Panc1 (cell line): ENCODE data around the gene U2AF1L4. TPM values are rescaled to one million over a fixed set of nuclear protein-coding genes. Genes with fewer than 3 reads are reported as not detected.
"Not testable (repeated sequence)": the region's sequence is repeated elsewhere in the genome, so short reads cannot be mapped to it uniquely, and the experiment has no call there.

Experiments
- ATAC-seq: fragments of 200-7000 bp; cut with Tn5 transposase; 2 replicates; pipeline ENCODE4 v1.9.1; 2020; ENCODE audit warnings: mild to moderate bottlenecking, moderate library complexity
- BruUV-seq: library from RNA; stranded (reverse); fragments of 400-500 nt; replicated peaks from 2 replicates; lab custom pipeline; 2021; lab: Mats Ljungman, UMichigan
- CTCF ChIA-PET: fragments of 300-600 bp; sonication (Branson Sonifier 250); formaldehyde crosslinking; loops from one replicate; lab custom pipeline; 2022; ENCODE audit warnings: antibody characterized with exemption; lab: Charles Lee
- POLR2A ChIA-PET: fragments of 300-600 bp; sonication (Branson Sonifier 250); formaldehyde crosslinking; loops from one replicate; lab custom pipeline; 2022; ENCODE audit warnings: antibody characterized with exemption; lab: Charles Lee
- DNase-seq: peaks from one replicate; pipeline ENCODE4 v3.0.0-alpha.2; 2010; ENCODE audit warnings: low read depth, low spot score
- H3K27ac ChIP-seq: 2 replicates; pipeline ENCODE4 v1.5.1; 2011; ENCODE audit warnings: mild to moderate bottlenecking, low read length, inconsistent platforms
- H3K27me3 ChIP-seq: fragments of 200-500 bp; sonication (Bioruptor generic); 2 replicates; pipeline ENCODE4 v1.6.0; 2014; ENCODE audit warnings: low read length, inconsistent platforms; ENCODE audit not compliant: control insufficient read depth, insufficient read depth
- H3K36me3 ChIP-seq: fragments of 200-500 bp; sonication (Bioruptor generic); 2 replicates; pipeline ENCODE4 v1.5.1; 2014; ENCODE audit warnings: inconsistent platforms, mild to moderate bottlenecking, low read length, moderate library complexity; ENCODE audit not compliant: control insufficient read depth, insufficient read depth
- H3K4me1 ChIP-seq: 2 replicates; pipeline ENCODE4 v1.5.1; 2011; ENCODE audit warnings: inconsistent platforms, mild to moderate bottlenecking, low read length, moderate library complexity; ENCODE audit not compliant: control insufficient read depth, insufficient read depth
- H3K4me3 ChIP-seq, 2 experiments: 2 replicates each; pipeline ENCODE4 v1.5.1; 2011 to 2012; ENCODE audit warnings: low read depth in 2 of 2, low read length in 2 of 2, mild to moderate bottlenecking in 2 of 2, inconsistent platforms in 1 of 2, moderate library complexity in 1 of 2
- H3K9me3 ChIP-seq: fragments of 200-500 bp; sonication (Bioruptor generic); 2 replicates; pipeline ENCODE4 v1.5.1; 2014; ENCODE audit warnings: low read depth, mild to moderate bottlenecking, inconsistent platforms, low read length, moderate library complexity; ENCODE audit not compliant: control insufficient read depth, insufficient read depth
- POLR2AphosphoS5 ChIP-seq: IDR thresholded peaks from 2 replicates; pipeline ENCODE4 v1.6.1; 2012; ENCODE audit warnings: mild to moderate bottlenecking, low read depth, low read length, moderate library complexity
- SIN3A ChIP-seq: IDR thresholded peaks from 2 replicates; pipeline ENCODE4 v1.6.1; 2012; ENCODE audit warnings: low read depth, mild to moderate bottlenecking, low read length, moderate library complexity, borderline replicate concordance; ENCODE audit not compliant: insufficient read depth
- TCF7L2 ChIP-seq: IDR thresholded peaks from 2 replicates; pipeline ENCODE4 v1.6.1; 2011; ENCODE audit warnings: mild to moderate bottlenecking, low read depth, low read length, inconsistent platforms
- in situ Hi-C: cut with HindIII; loops from 2 replicates; pipeline ENCODE4 v1.10.0; 2016; ENCODE audit warnings: low sequenced_read_pairs, low pct_unique_long_range_greater_than_20kb
- intact Hi-C: fragments of 100-400 bp; cut with micrococcal nuclease; formaldehyde crosslinking; loops from one replicate; pipeline ENCODE4 v1.10.0; 2022; ENCODE audit not compliant: unreplicated experiment
- total RNA-seq: library from RNA; stranded (reverse); gene quantifications from one replicate; pipeline ENCODE4 v1.2.1, GENCODE V29; 2021; ENCODE audit not compliant: unreplicated experiment
- TF ChIP-seq, protein P1 (sequence below), 2 experiments: IDR thresholded peaks; 2 replicates each; pipeline ENCODE4 v1.6.1; 2011 to 2012; ENCODE audit warnings: low read depth in 2 of 2, control low read depth in 1 of 2, low read length in 1 of 2, mild to moderate bottlenecking in 1 of 2, moderate library complexity in 1 of 2; ENCODE audit not compliant: insufficient read depth in 1 of 2
- TF ChIP-seq, protein P2 (sequence below): fragments of 450-650 bp; IDR thresholded peaks from 2 replicates; pipeline ENCODE4 v1.5.1; 2017; ENCODE audit warnings: mild to moderate bottlenecking

Gene U2AF1L4
- total RNA-seq, 1 experiment from 2014 or later = 29.8 TPM

DNA sequence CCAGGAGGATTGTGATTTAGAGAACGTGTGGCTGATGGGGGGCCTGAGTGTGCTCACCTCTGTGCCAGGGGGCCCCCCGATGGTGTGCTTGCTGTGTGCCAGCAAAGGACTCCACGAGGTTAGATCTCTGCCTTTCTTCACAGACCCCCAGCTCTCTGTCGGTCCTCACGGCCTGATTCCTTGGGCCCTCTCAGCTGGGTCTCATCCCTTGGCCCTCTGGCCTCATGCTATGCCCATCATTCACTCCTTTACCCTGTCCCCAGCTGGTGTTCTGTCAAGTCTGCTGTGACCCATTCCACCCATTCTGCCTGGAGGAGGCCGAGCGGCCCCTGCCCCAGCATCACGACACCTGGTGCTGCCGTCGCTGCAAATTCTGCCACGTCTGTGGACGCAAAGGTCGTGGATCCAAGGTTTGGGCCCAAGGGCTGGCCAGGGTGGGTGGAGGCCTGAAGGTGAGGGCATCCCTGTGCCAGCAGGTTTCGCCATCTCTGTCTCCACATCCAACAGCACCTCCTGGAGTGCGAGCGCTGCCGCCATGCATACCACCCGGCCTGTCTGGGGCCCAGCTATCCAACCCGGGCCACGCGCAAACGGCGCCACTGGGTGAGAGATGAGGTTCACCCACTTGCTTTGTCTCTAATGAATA is 19.9 kb downstream of the U2AF1L4 start:
- POLR2A ChIA-PET = interaction anchor here (0.5 kb wide), 1 partner anchor 787 kb away, joined by 5 read pairs; no protein-coding TSS in a partner anchor
- no peaks in the 10 kb centered on the region for H3K4me1 ChIP-seq
- H3K36me3 ChIP-seq = peaks cover 30% of the 10 kb centered on the region
- DNase-seq = no peak
- CTCF ChIA-PET = no interaction called here
- H3K4me3 ChIP-seq = no peak overlapping the region
- intact Hi-C loops = no loop called here
- in situ Hi-C loops = no loop called here
- H3K27ac ChIP-seq = no peak overlapping the region
- no peaks in the 10 kb centered on the region for H3K9me3 ChIP-seq
- no peaks in the 10 kb centered on the region for H3K27me3 ChIP-seq
- TF ChIP-seq SIN3A (no peak), TCF7L2 (no peak), POLR2AphosphoS5 (no peak)
- TF ChIP-seq, protein P1, sequence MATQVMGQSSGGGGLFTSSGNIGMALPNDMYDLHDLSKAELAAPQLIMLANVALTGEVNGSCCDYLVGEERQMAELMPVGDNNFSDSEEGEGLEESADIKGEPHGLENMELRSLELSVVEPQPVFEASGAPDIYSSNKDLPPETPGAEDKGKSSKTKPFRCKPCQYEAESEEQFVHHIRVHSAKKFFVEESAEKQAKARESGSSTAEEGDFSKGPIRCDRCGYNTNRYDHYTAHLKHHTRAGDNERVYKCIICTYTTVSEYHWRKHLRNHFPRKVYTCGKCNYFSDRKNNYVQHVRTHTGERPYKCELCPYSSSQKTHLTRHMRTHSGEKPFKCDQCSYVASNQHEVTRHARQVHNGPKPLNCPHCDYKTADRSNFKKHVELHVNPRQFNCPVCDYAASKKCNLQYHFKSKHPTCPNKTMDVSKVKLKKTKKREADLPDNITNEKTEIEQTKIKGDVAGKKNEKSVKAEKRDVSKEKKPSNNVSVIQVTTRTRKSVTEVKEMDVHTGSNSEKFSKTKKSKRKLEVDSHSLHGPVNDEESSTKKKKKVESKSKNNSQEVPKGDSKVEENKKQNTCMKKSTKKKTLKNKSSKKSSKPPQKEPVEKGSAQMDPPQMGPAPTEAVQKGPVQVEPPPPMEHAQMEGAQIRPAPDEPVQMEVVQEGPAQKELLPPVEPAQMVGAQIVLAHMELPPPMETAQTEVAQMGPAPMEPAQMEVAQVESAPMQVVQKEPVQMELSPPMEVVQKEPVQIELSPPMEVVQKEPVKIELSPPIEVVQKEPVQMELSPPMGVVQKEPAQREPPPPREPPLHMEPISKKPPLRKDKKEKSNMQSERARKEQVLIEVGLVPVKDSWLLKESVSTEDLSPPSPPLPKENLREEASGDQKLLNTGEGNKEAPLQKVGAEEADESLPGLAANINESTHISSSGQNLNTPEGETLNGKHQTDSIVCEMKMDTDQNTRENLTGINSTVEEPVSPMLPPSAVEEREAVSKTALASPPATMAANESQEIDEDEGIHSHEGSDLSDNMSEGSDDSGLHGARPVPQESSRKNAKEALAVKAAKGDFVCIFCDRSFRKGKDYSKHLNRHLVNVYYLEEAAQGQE (IDR thresholded peaks at IDR 0.05; ENCODE audit: insufficient read depth in 1 of 2, low read depth in 2 of 2, low read length in 1 of 2) = no peak
- TF ChIP-seq, protein P2, sequence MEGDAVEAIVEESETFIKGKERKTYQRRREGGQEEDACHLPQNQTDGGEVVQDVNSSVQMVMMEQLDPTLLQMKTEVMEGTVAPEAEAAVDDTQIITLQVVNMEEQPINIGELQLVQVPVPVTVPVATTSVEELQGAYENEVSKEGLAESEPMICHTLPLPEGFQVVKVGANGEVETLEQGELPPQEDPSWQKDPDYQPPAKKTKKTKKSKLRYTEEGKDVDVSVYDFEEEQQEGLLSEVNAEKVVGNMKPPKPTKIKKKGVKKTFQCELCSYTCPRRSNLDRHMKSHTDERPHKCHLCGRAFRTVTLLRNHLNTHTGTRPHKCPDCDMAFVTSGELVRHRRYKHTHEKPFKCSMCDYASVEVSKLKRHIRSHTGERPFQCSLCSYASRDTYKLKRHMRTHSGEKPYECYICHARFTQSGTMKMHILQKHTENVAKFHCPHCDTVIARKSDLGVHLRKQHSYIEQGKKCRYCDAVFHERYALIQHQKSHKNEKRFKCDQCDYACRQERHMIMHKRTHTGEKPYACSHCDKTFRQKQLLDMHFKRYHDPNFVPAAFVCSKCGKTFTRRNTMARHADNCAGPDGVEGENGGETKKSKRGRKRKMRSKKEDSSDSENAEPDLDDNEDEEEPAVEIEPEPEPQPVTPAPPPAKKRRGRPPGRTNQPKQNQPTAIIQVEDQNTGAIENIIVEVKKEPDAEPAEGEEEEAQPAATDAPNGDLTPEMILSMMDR = no peak
- BruUV-seq = no TSS peak
- no peak for ATAC-seq

DNA sequence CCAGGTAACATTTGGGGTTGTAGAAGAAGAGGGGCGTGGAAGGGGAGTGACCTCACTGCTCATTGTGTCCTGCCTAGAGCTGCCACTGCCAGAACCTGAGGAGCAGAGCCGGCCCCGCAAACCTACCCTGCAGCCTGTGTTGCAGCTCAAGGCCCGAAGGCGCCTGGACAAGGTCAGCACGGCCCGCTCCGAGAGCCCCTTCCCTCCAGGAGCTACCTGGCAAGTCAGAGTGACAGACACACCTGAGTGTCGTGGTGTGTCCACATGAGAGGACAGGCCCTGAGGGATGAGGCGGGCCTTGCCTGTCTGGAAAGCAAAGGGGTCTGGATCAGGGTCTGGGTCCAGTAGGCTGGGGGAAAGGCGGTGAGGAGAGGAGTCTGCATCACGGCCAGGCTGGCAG is 20.7 kb downstream of the U2AF1L4 start:
- Histone ChIP-seq H3K27ac (no peak overlapping the region), H3K4me1 (peaks cover under 1% of the 10 kb centered on the region; the same call in 1 of the 2 replicates), H3K36me3 (peaks cover 30% of the 10 kb centered on the region), H3K4me3 (no peak overlapping the region), H3K9me3 (no peaks in the 10 kb centered on the region), H3K27me3 (no peaks in the 10 kb centered on the region)
- no TSS peak for BruUV-seq
- TF ChIP-seq TCF7L2 = no peak
- TF ChIP-seq, protein P2 = no peak
- CTCF ChIA-PET = no interaction called here
- intact Hi-C loops (no loop called here), in situ Hi-C loops (no loop called here)
- DNase-seq (no peak), ATAC-seq (no peak)
- POLR2A ChIA-PET = interaction anchor here (0.5 kb wide), 1 partner anchor 786 kb away, joined by 5 read pairs; no protein-coding TSS in a partner anchor

GRCh38 chr19:35724132-35724531 is 21.1 kb downstream of the U2AF1L4 start:
- CTCF ChIA-PET, intact Hi-C loops, DNase-seq, H3K4me1 ChIP-seq, in situ Hi-C loops, H3K9me3 ChIP-seq, BruUV-seq, H3K4me3 ChIP-seq, H3K27me3 ChIP-seq, H3K27ac ChIP-seq, ATAC-seq, POLR2A ChIA-PET: not testable (repeated sequence)
- H3K36me3 ChIP-seq = peaks cover 27% of the 10 kb centered on the region
